GM23248 (cell line): Measurements from ENCODE around the gene HMG20B. TPM values are rescaled to one million over a fixed set of nuclear protein-coding genes. Genes with fewer than 3 reads are reported as not detected.

Experiments used
- DNase-seq: peaks from one replicate; pipeline ENCODE4 v3.0.0-alpha.2; 2015
- H2AFZ ChIP-seq: fragments of 200-600 bp; sonication (generic); 2 replicates; pipeline ENCODE4 v1.6.1; 2016; ENCODE audit warnings: antibody characterized with exemption
- H3F3A ChIP-seq: fragments of 200-600 bp; sonication (generic); 2 replicates; pipeline ENCODE4 v1.6.1; 2016; ENCODE audit warnings: mild to moderate bottlenecking, antibody characterized with exemption, mixed run types; ENCODE audit not compliant: insufficient read depth
- H3K27ac ChIP-seq: fragments of 200-600 bp; sonication (generic); 2 replicates; pipeline ENCODE4 v1.5.1; 2016; ENCODE audit warnings: mild to moderate bottlenecking
- H3K27me3 ChIP-seq: fragments of 200-600 bp; sonication (generic); replicated peaks from 2 replicates; pipeline ENCODE4 v1.6.1; 2016; ENCODE audit warnings: mild to moderate bottlenecking; ENCODE audit not compliant: insufficient read depth
- H3K36me3 ChIP-seq: fragments of 200-600 bp; sonication (generic); 2 replicates; pipeline ENCODE4 v1.6.1; 2016; ENCODE audit warnings: low read depth, mild to moderate bottlenecking
- H3K4me1 ChIP-seq: fragments of 200-600 bp; sonication (generic); 2 replicates; pipeline ENCODE4 v1.6.1; 2016; ENCODE audit warnings: mild to moderate bottlenecking; ENCODE audit not compliant: insufficient read depth
- H3K4me2 ChIP-seq: fragments of 200-600 bp; sonication (generic); one replicate; pipeline ENCODE4 v1.6.1; 2016; ENCODE audit warnings: mild to moderate bottlenecking; ENCODE audit not compliant: unreplicated experiment
- H3K4me3 ChIP-seq: fragments of 200-600 bp; sonication (generic); 2 replicates; pipeline ENCODE4 v1.5.1; 2016; ENCODE audit warnings: mild to moderate bottlenecking
- H3K79me2 ChIP-seq: fragments of 200-600 bp; sonication (generic); 2 replicates; pipeline ENCODE4 v1.6.1; 2016; ENCODE audit warnings: mild to moderate bottlenecking; ENCODE audit not compliant: insufficient read depth
- H3K9ac ChIP-seq: fragments of 200-600 bp; sonication (generic); 2 replicates; pipeline ENCODE4 v1.6.1; 2016; ENCODE audit warnings: mild to moderate bottlenecking
- H3K9me2 ChIP-seq: fragments of 200-600 bp; sonication (generic); 2 replicates; pipeline ENCODE4 v1.6.1; 2016; ENCODE audit warnings: mixed run types, mild to moderate bottlenecking, moderate library complexity; ENCODE audit not compliant: insufficient read depth
- H3K9me3 ChIP-seq: fragments of 200-600 bp; sonication (generic); one replicate; pipeline ENCODE4 v1.6.1; 2017; ENCODE audit warnings: low read depth
- H4K20me1 ChIP-seq: fragments of 200-600 bp; sonication (generic); 2 replicates; pipeline ENCODE4 v1.6.0; 2016; ENCODE audit not compliant: insufficient read depth
- EZH2 ChIP-seq: fragments of 200-600 bp; sonication (generic); IDR thresholded peaks from 2 replicates; pipeline ENCODE4 v1.6.1; 2018; ENCODE audit warnings: antibody characterized with exemption, mild to moderate bottlenecking; ENCODE audit not compliant: insufficient read depth, poor library complexity, severe bottlenecking
- EZH2phosphoT487 ChIP-seq: fragments of 200-600 bp; sonication (generic); IDR thresholded peaks from 2 replicates; pipeline ENCODE4 v1.6.1; 2018; ENCODE audit warnings: antibody characterized with exemption, moderate library complexity, mild to moderate bottlenecking, low read depth; ENCODE audit not compliant: insufficient read depth
- WGBS, 2 experiments: methylation state at CpG; one replicate each; pipeline ENCODE4 v1.1.6; 2015 to 2017; ENCODE audit warnings: low lambda C conversion rate in 2 of 2, low coverage in 1 of 2; ENCODE audit errors: missing lambda C conversion rate in 2 of 2; 5-methylcytosine and 5-hydroxymethylcytosine counted together
- in situ Hi-C: fragments of 300-500 bp; cut with MboI; formaldehyde crosslinking; loops from 2 replicates; pipeline ENCODE4 v1.15.0; 2020
- polyA plus RNA-seq: library from polyadenylated mRNA; unstranded; fragments of >200 nt; fragmentation: Nextera tagmentation; extraction: Ambion mirVana; gene quantifications from 2 replicates; pipeline ENCODE4 v1.2.1, GENCODE V29; 2016
- small RNA-seq: library from RNA; depleted of rRNA; stranded (forward); fragments of <200 nt; gene quantifications from one replicate; pipeline ENCODE3, GENCODE V24; 2014; ENCODE audit warnings: low read depth, low replicate concordance
- total RNA-seq: library from RNA; depleted of rRNA; stranded (reverse); fragments of >200 nt; shearing (Covaris generic); gene quantifications from 2 replicates; pipeline ENCODE4 v1.2.3, GENCODE V29; 2014; rRNA removed

HMG20B gene
- total and polyA plus RNA-seq, 2 experiments from 2014 or later, result 83.9 to 112 TPM

- Histone ChIP-seq H3K36me3 (no peaks in the 10 kb centered on the region), H3F3A (no peaks in the 10 kb centered on the region), H3K27ac (peak within 1 kb of the TSS; percentile 78), H2AFZ (peak within 1 kb of the TSS; percentile 69), H3K9me3 (no peaks in the 10 kb centered on the region), H3K79me2 (peaks cover 39% of the 10 kb centered on the region), H3K27me3 (no peaks in the 10 kb centered on the region), H3K4me1 (peaks cover 8% of the 10 kb centered on the region), H3K4me3 (peak within 1 kb of the TSS; percentile 95), H4K20me1 (no peaks in the 10 kb centered on the region), H3K9ac (peak within 1 kb of the TSS; percentile 89), H3K4me2 (peak within 1 kb of the TSS; percentile 80), H3K9me2 (no peaks in the 10 kb centered on the region)
- in situ Hi-C loops, result no loop called here
- TF ChIP-seq EZH2phosphoT487 (no peak), EZH2 (no peak)
- peak; percentile 100 for DNase-seq
- 0 to 1% methylated on average over 71 to 72 of the region's 80 CpGs for WGBS, 2 experiments
These were observed 54.0 kb downstream of the HMG20B start, which contains the start of gene CACTIN for GRCh38 chr19:3626473-3627350. TSS of gene CACTIN (minus strand) at chr19:3626790. CDS start at chr19:3626762, 28 bp downstream.

- TF ChIP-seq EZH2, result no peak
- TF ChIP-seq EZH2phosphoT487, result no peak
These were observed 54.6 kb downstream of the HMG20B start for GRCh38 chr19:3627351-3627723.

More at GRCh38 chr19:3627351-3627723, 54.6 kb downstream of the HMG20B start:
- H3K9me3 ChIP-seq, result no peaks in the 10 kb centered on the region
- 51 to 64% methylated on average over 7 of the region's 7 CpGs for WGBS, 2 experiments
- H3K27me3 ChIP-seq, result no peaks in the 10 kb centered on the region
- H3K4me2 ChIP-seq, result peak overlapping the region; percentile 8
- H4K20me1 ChIP-seq, result no peaks in the 10 kb centered on the region
- no peak overlapping the region for H3K9ac ChIP-seq
- peak overlapping the region; percentile 43; the same call in 1 of the 2 replicates for H2AFZ ChIP-seq
- in situ Hi-C loops, result no loop called here
- H3K4me1 ChIP-seq, result peaks cover 8% of the 10 kb centered on the region
- no peaks in the 10 kb centered on the region for H3F3A ChIP-seq
- no peak overlapping the region for H3K27ac ChIP-seq
- H3K4me3 ChIP-seq, result peak overlapping the region; percentile 95
- H3K9me2 ChIP-seq, result no peaks in the 10 kb centered on the region
- H3K79me2 ChIP-seq, result peaks cover 37% of the 10 kb centered on the region
- DNase-seq, result no peak
- no peaks in the 10 kb centered on the region for H3K36me3 ChIP-seq

Small RNA genes within 50 kb of the gene (small RNA-seq; reads per million reads assigned to genes)
- not detected for gene AC005786.1

Other genes starting within 250 kb of the HMG20B start
- 50.4 and 51.9 TPM in 2 replicates for gene NFIC, start 206.4 kb upstream of the HMG20B start, total RNA-seq
- gene NFIC, start 206.4 kb upstream of the HMG20B start, polyA plus RNA-seq, result 106 and 108 TPM in 2 replicates
- not detected in 2 replicates for gene SMIM24, start 92.4 kb upstream of the HMG20B start, total RNA-seq
- gene SMIM24, start 92.4 kb upstream of the HMG20B start, polyA plus RNA-seq, result not detected in 2 replicates
- not detected in 2 replicates for gene SMIM44, start 89.5 kb upstream of the HMG20B start, total RNA-seq
- gene SMIM44, start 89.5 kb upstream of the HMG20B start, polyA plus RNA-seq, result not detected in 2 replicates
- 17.5 and 20.4 TPM in 2 replicates for gene DOHH, start 72.3 kb upstream of the HMG20B start, total RNA-seq
- 15.0 and 16.9 TPM in 2 replicates for gene DOHH, start 72.3 kb upstream of the HMG20B start, polyA plus RNA-seq
- gene FZR1, start 66.6 kb upstream of the HMG20B start, total RNA-seq, result 36.5 and 61.3 TPM in 2 replicates
- 32.3 and 38.4 TPM in 2 replicates for gene FZR1, start 66.6 kb upstream of the HMG20B start, polyA plus RNA-seq
- not detected in 2 replicates for gene TEKTIP1, start 33.8 kb upstream of the HMG20B start, total RNA-seq
- gene TEKTIP1, start 33.8 kb upstream of the HMG20B start, polyA plus RNA-seq, result 0.33 TPM in 1 of 2 replicates, not detected in the other
- gene MFSD12, start 15.4 kb upstream of the HMG20B start, total RNA-seq, result 67.9 and 73.9 TPM in 2 replicates
- 23.0 and 23.1 TPM in 2 replicates for gene MFSD12, start 15.4 kb upstream of the HMG20B start, polyA plus RNA-seq
- 0.13 TPM in 1 of 2 replicates, not detected in the other for gene GIPC3, start 12.5 kb downstream of the HMG20B start, total RNA-seq
- 0.06 TPM in 1 of 2 replicates, not detected in the other for gene GIPC3, start 12.5 kb downstream of the HMG20B start, polyA plus RNA-seq
- gene TBXA2R, start 33.9 kb downstream of the HMG20B start, total RNA-seq, result 0.76 TPM in 1 of 2 replicates, not detected in the other
- 1.9 and 2.6 TPM in 2 replicates for gene TBXA2R, start 33.9 kb downstream of the HMG20B start, polyA plus RNA-seq
- gene CACTIN, start 53.8 kb downstream of the HMG20B start, total RNA-seq, result 29.1 and 39.0 TPM in 2 replicates
- 6.9 and 8.7 TPM in 2 replicates for gene CACTIN, start 53.8 kb downstream of the HMG20B start, polyA plus RNA-seq
- gene PIP5K1C, start 127.5 kb downstream of the HMG20B start, total RNA-seq, result 34.0 and 43.1 TPM in 2 replicates
- 31.2 and 33.5 TPM in 2 replicates for gene PIP5K1C, start 127.5 kb downstream of the HMG20B start, polyA plus RNA-seq
- gene TJP3, start 135.4 kb downstream of the HMG20B start, total RNA-seq, result not detected in 2 replicates
- gene TJP3, start 135.4 kb downstream of the HMG20B start, polyA plus RNA-seq, result not detected in 2 replicates
- 28.3 and 40.0 TPM in 2 replicates for gene APBA3, start 188.7 kb downstream of the HMG20B start, total RNA-seq
- 16.9 and 18.9 TPM in 2 replicates for gene APBA3, start 188.7 kb downstream of the HMG20B start, polyA plus RNA-seq
- gene MRPL54, start 189.7 kb downstream of the HMG20B start, total RNA-seq, result 18.5 and 57.9 TPM in 2 replicates
- 73.0 and 74.1 TPM in 2 replicates for gene MRPL54, start 189.7 kb downstream of the HMG20B start, polyA plus RNA-seq
- not detected in 2 replicates for gene RAX2, start 199.3 kb downstream of the HMG20B start, total RNA-seq
- gene RAX2, start 199.3 kb downstream of the HMG20B start, polyA plus RNA-seq, result not detected in 2 replicates
- gene MATK, start 213.4 kb downstream of the HMG20B start, total RNA-seq, result not detected in 2 replicates
- gene MATK, start 213.4 kb downstream of the HMG20B start, polyA plus RNA-seq, result not detected in 2 replicates